HG03575 (cell line): ENCODE data around the gene KCNMB1.

Experiments used
- ATAC-seq: cut with Tn5 transposase; IDR thresholded peaks from one replicate; pipeline ENCODE4 v1.9.1; 2021; ENCODE audit not compliant: unreplicated experiment, insufficient number of reproducible peaks, low FRiP score; ENCODE audit errors: extremely low read depth

Gene KCNMB1

GRCh38 chr5:170327168-170327567 lies 62.0 kb downstream of the KCNMB1 start:
- no peak for ATAC-seq
